KMS-11 (cell line): ENCODE results near the gene NDUFS3.

Experiments used
- H2AFZ ChIP-seq: fragments of 200-600 bp; sonication (generic); 2 replicates; pipeline ENCODE4 v1.6.1; 2016; ENCODE audit warnings: antibody characterized with exemption, mixed run types, low read depth
- H3K27ac ChIP-seq: fragments of 200-600 bp; sonication (generic); 2 replicates; pipeline ENCODE4 v1.6.1; 2016; ENCODE audit warnings: mild to moderate bottlenecking, mixed run types
- H3K27me3 ChIP-seq: fragments of 200-600 bp; sonication (generic); 2 replicates; pipeline ENCODE4 v1.6.1; 2017; ENCODE audit warnings: mild to moderate bottlenecking, low read depth, mixed run types, moderate library complexity; ENCODE audit not compliant: insufficient read depth
- H3K36me3 ChIP-seq: fragments of 200-600 bp; sonication (generic); 2 replicates; pipeline ENCODE4 v1.6.1; 2017; ENCODE audit warnings: mild to moderate bottlenecking, mixed run types; ENCODE audit not compliant: insufficient read depth
- H3K4me1 ChIP-seq: fragments of 200-600 bp; sonication (generic); 2 replicates; pipeline ENCODE4 v1.6.1; 2016; ENCODE audit warnings: mild to moderate bottlenecking, low read depth, mixed run types; ENCODE audit not compliant: poor library complexity, severe bottlenecking
- H3K4me2 ChIP-seq: fragments of 200-600 bp; sonication (generic); 2 replicates; pipeline ENCODE4 v1.7.0; 2016; ENCODE audit warnings: mild to moderate bottlenecking, mixed run types
- H3K4me3 ChIP-seq: fragments of 200-600 bp; sonication (generic); IDR thresholded peaks from 2 replicates; pipeline ENCODE4 v1.6.1; 2017; ENCODE audit warnings: low read depth, low read length, mixed read lengths; ENCODE audit not compliant: insufficient read depth
- H3K79me2 ChIP-seq: fragments of 200-600 bp; sonication (generic); 2 replicates; pipeline ENCODE4 v1.6.1; 2016; ENCODE audit warnings: low read depth, mixed run types; ENCODE audit not compliant: insufficient read depth
- H3K9ac ChIP-seq: fragments of 200-600 bp; sonication (generic); 2 replicates; pipeline ENCODE4 v1.6.1; 2016; ENCODE audit warnings: mild to moderate bottlenecking, mixed run types
- H4K20me1 ChIP-seq: fragments of 200-600 bp; sonication (generic); 2 replicates; pipeline ENCODE4 v1.6.1; 2016; ENCODE audit warnings: mild to moderate bottlenecking, mixed run types; ENCODE audit not compliant: insufficient read depth
- CTCF ChIP-seq: fragments of 200-600 bp; sonication (generic); conservative IDR thresholded peaks from 2 replicates; pipeline ENCODE4 v1.6.1; 2017; ENCODE audit warnings: low read depth, mild to moderate bottlenecking, antibody characterized with exemption, low read length, moderate library complexity, mixed read lengths

NDUFS3 gene

GRCh38 chr11:47570651-47571356 lies 8.1 kb upstream of the NDUFS3 start:
- 0 out of 2 replicates have a peak, but pooled peaks cover 4% of the 10 kb centered on the region for H3K36me3 ChIP-seq
- H3K27me3 ChIP-seq, result no peaks in the 10 kb centered on the region
- no peak overlapping the region for H3K9ac ChIP-seq
- H2AFZ ChIP-seq, result no peak overlapping the region
- peaks cover 29% of the 10 kb centered on the region; the same call in 1 of the 2 replicates for H3K79me2 ChIP-seq
- no peak overlapping the region for H3K4me3 ChIP-seq
- TF ChIP-seq CTCF, result no peak
- H3K4me1 ChIP-seq, result peaks cover 7% of the 10 kb centered on the region
- H3K4me2 ChIP-seq, result no peak overlapping the region
- H4K20me1 ChIP-seq, result no peaks in the 10 kb centered on the region
- no peak overlapping the region for H3K27ac ChIP-seq

- H3K79me2 ChIP-seq, result peaks cover 25% of the 10 kb centered on the region; the same call in 1 of the 2 replicates
- H3K36me3 ChIP-seq, result 0 out of 2 replicates have a peak, but pooled peaks cover 4% of the 10 kb centered on the region
- no peak overlapping the region for H3K4me2 ChIP-seq
- no peak overlapping the region for H3K27ac ChIP-seq
- TF ChIP-seq CTCF, result no peak
- no peaks in the 10 kb centered on the region for H3K27me3 ChIP-seq
- H3K9ac ChIP-seq, result no peak overlapping the region
- H3K4me1 ChIP-seq, result peaks cover 7% of the 10 kb centered on the region
- no peaks in the 10 kb centered on the region for H4K20me1 ChIP-seq
- H2AFZ ChIP-seq, result no peak overlapping the region
- no peak overlapping the region for H3K4me3 ChIP-seq
These were observed 7.5 kb upstream of the NDUFS3 start for GRCh38 chr11:47571357-47571729.

- Histone ChIP-seq H3K4me1 (peaks cover 2% of the 10 kb centered on the region), H3K4me3 (no peak overlapping the region), H3K36me3 (peaks cover 4% of the 10 kb centered on the region; the same call in 1 of the 2 replicates), H2AFZ (no peak overlapping the region), H3K4me2 (no peak overlapping the region), H3K9ac (no peak overlapping the region), H3K27ac (no peak overlapping the region), H3K79me2 (peaks cover 19% of the 10 kb centered on the region; the same call in 1 of the 2 replicates), H3K27me3 (no peaks in the 10 kb centered on the region), H4K20me1 (no peaks in the 10 kb centered on the region)
- no peak for TF ChIP-seq CTCF
These were observed 7.0 kb upstream of the NDUFS3 start for GRCh38 chr11:47571895-47572294.

- H3K27me3 ChIP-seq, result no peaks in the 10 kb centered on the region
- no peak overlapping the region for H3K4me2 ChIP-seq
- H3K27ac ChIP-seq, result no peak overlapping the region
- H3K36me3 ChIP-seq, result peaks cover 4% of the 10 kb centered on the region; the same call in 1 of the 2 replicates
- H3K79me2 ChIP-seq, result peaks cover 13% of the 10 kb centered on the region; the same call in 1 of the 2 replicates
- H3K4me3 ChIP-seq, result no peak overlapping the region
- H2AFZ ChIP-seq, result no peak overlapping the region
- H4K20me1 ChIP-seq, result no peaks in the 10 kb centered on the region
- no peak overlapping the region for H3K9ac ChIP-seq
- H3K4me1 ChIP-seq, result peaks cover 4% of the 10 kb centered on the region
- TF ChIP-seq CTCF, result no peak
These were observed 6.1 kb upstream of the NDUFS3 start for GRCh38 chr11:47572715-47573255.
